NT2/D1 (cell line): ENCODE data around the gene THOC5.
"Not testable (repeated sequence)": the region's sequence is repeated elsewhere in the genome, so short reads cannot be mapped to it uniquely, and the experiment has no call there.

ENCODE experiments used
- SUZ12 ChIP-seq: IDR thresholded peaks from 2 replicates; pipeline ENCODE4 v1.6.1; 2011; ENCODE audit not compliant: insufficient read length, insufficient read depth; ENCODE audit errors: extremely low read depth
- YY1 ChIP-seq: IDR thresholded peaks from 2 replicates; pipeline ENCODE4 v1.6.1; 2011; ENCODE audit not compliant: insufficient read length, insufficient read depth
- ZNF274 ChIP-seq: IDR thresholded peaks from 2 replicates; pipeline ENCODE4 v1.6.1; 2011; ENCODE audit warnings: mild to moderate bottlenecking, low read depth, low read length

DNA sequence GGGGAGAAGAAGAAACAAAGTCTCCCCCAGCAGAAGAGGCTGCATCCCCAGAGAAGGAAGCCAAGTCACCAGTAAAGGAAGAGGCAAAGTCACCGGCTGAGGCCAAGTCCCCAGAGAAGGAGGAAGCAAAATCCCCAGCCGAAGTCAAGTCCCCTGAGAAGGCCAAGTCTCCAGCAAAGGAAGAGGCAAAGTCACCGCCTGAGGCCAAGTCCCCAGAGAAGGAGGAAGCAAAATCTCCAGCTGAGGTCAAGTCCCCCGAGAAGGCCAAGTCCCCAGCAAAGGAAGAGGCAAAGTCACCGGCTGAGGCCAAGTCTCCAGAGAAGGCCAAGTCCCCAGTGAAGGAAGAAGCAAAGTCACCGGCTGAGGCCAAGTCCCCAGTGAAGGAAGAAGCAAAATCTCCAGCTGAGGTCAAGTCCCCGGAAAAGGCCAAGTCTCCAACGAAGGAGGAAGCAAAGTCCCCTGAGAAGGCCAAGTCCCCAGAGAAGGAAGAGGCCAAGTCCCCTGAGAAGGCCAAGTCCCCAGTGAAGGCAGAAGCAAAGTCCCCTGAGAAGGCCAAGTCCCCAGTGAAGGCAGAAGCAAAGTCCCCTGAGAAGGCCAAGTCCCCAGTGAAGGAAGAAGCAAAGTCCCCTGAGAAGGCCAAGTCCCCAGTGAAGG lies 64.3 kb downstream of the THOC5 start:
- not testable (repeated sequence) for TF ChIP-seq ZNF274, SUZ12, YY1
